Trophoblast cell (in vitro differentiated cells and primary cell): ENCODE measurements around the gene CC2D2A.

Experiments used
- DNase-seq, 2 donors: peaks; one replicate each; pipeline ENCODE4 v3.0.0-alpha.2; 2016
- H2AFZ ChIP-seq: 2 replicates; pipeline ENCODE4 v1.6.1; 2013; ENCODE audit warnings: low read length, moderate library complexity, mild to moderate bottlenecking; ENCODE audit not compliant: insufficient read depth, poor library complexity
- H2AK5ac ChIP-seq: 2 replicates; pipeline ENCODE4 v1.6.1; 2013; ENCODE audit warnings: mild to moderate bottlenecking, low read length
- H2BK120ac ChIP-seq: 2 replicates; pipeline ENCODE4 v1.6.1; 2013; ENCODE audit warnings: low read length, mild to moderate bottlenecking, moderate library complexity; ENCODE audit not compliant: insufficient read depth, poor library complexity
- H2BK12ac ChIP-seq: 2 replicates; pipeline ENCODE4 v1.6.1; 2013; ENCODE audit warnings: mild to moderate bottlenecking, low read length, moderate library complexity
- H2BK5ac ChIP-seq: 2 replicates; pipeline ENCODE4 v1.6.1; 2013; ENCODE audit warnings: low read length, low read depth, moderate library complexity, mild to moderate bottlenecking; ENCODE audit not compliant: poor library complexity
- H3K14ac ChIP-seq: 2 replicates; pipeline ENCODE4 v1.6.1; 2013; ENCODE audit warnings: mild to moderate bottlenecking, low read length
- H3K18ac ChIP-seq: 2 replicates; pipeline ENCODE4 v1.6.1; 2013; ENCODE audit warnings: mild to moderate bottlenecking, low read length
- H3K23ac ChIP-seq: 2 replicates; pipeline ENCODE4 v1.6.1; 2013; ENCODE audit warnings: low read length
- H3K27ac ChIP-seq: 2 replicates; pipeline ENCODE4 v1.5.1; 2013; ENCODE audit warnings: low read depth, mild to moderate bottlenecking, inconsistent platforms, low read length, moderate library complexity
- H3K27me3 ChIP-seq: 2 replicates; pipeline ENCODE4 v1.6.1; 2013; ENCODE audit warnings: inconsistent platforms, mild to moderate bottlenecking, low read length, moderate library complexity; ENCODE audit not compliant: insufficient read depth
- H3K36me3 ChIP-seq, 2 experiments: 1 replicate in 1 of 2; 2 replicates in 1 of 2; pipeline ENCODE4 v1.6.1; 2013; ENCODE audit warnings: low read length in 2 of 2, mild to moderate bottlenecking in 2 of 2, moderate library complexity in 1 of 2; ENCODE audit not compliant: insufficient read depth in 2 of 2, control insufficient read depth in 1 of 2
- H3K4ac ChIP-seq: 2 replicates; pipeline ENCODE4 v1.6.1; 2013; ENCODE audit warnings: low read depth, mild to moderate bottlenecking, low read length, moderate library complexity
- H3K4me1 ChIP-seq, 2 experiments: 1 replicate in 1 of 2; 2 replicates in 1 of 2; pipeline ENCODE4 v1.6.1; 2013; ENCODE audit warnings: low read length in 2 of 2, mild to moderate bottlenecking in 2 of 2, moderate library complexity in 1 of 2; ENCODE audit not compliant: insufficient read depth in 2 of 2, control insufficient read depth in 1 of 2
- H3K4me2 ChIP-seq: 2 replicates; pipeline ENCODE4 v1.6.1; 2013; ENCODE audit warnings: inconsistent platforms, mild to moderate bottlenecking, low read length, moderate library complexity
- H3K4me3 ChIP-seq: 2 replicates; pipeline ENCODE4 v1.5.1; 2013; ENCODE audit warnings: mild to moderate bottlenecking, low read depth, low read length, inconsistent platforms
- H3K79me1 ChIP-seq: one replicate; pipeline ENCODE4 v1.6.1; 2013; ENCODE audit warnings: low read length
- H3K79me2 ChIP-seq: 2 replicates; pipeline ENCODE4 v1.6.1; 2013; ENCODE audit warnings: low read length, mild to moderate bottlenecking; ENCODE audit not compliant: control insufficient read depth, insufficient read depth, poor library complexity
- H3K9ac ChIP-seq: 2 replicates; pipeline ENCODE4 v1.6.1; 2013; ENCODE audit warnings: mild to moderate bottlenecking, low read length
- H3K9me3 ChIP-seq: 2 replicates; pipeline ENCODE4 v1.6.1; 2013; ENCODE audit warnings: low read depth, mild to moderate bottlenecking, control low read depth, inconsistent platforms, low read length; ENCODE audit not compliant: insufficient read depth
- H4K12ac ChIP-seq: 2 replicates; pipeline ENCODE4 v1.6.1; 2013; ENCODE audit warnings: low read depth, mild to moderate bottlenecking, low read length, moderate library complexity
- H4K8ac ChIP-seq: 2 replicates; pipeline ENCODE4 v1.6.1; 2013; ENCODE audit warnings: low read depth, mild to moderate bottlenecking, low read length, moderate library complexity
- H4K91ac ChIP-seq: one replicate; pipeline ENCODE4 v1.6.1; 2013; ENCODE audit warnings: low read depth, mild to moderate bottlenecking, low read length, moderate library complexity
- WGBS: extraction: QIAGEN DNeasy Blood & Tissue Kit; methylation state at CpG from one replicate; pipeline ENCODE4 v1.1.7; 2013; ENCODE audit warnings: missing lambda C conversion rate; ENCODE audit not compliant: insufficient read length, insufficient coverage; ENCODE audit errors: extremely low coverage; 5-methylcytosine and 5-hydroxymethylcytosine counted together

CC2D2A gene

GRCh38 chr4:15531792-15532191 lies 62.1 kb downstream of the CC2D2A start:
- DNase-seq: no peak
- H3K36me3 ChIP-seq: no peaks in the 10 kb centered on the region
- no peak overlapping the region for H3K23ac ChIP-seq
- no CpG with 5 or more reads among the region's 3 CpGs for WGBS
- H2AK5ac ChIP-seq: no peak overlapping the region
- H3K9ac ChIP-seq: no peak overlapping the region
- H3K79me1 ChIP-seq: no peaks in the 10 kb centered on the region
- no peaks in the 10 kb centered on the region for H3K4me1 ChIP-seq
- H3K79me2 ChIP-seq: no peaks in the 10 kb centered on the region
- no peak overlapping the region for H2BK12ac ChIP-seq
- no peak overlapping the region for H3K27ac ChIP-seq
- no peak overlapping the region for H4K8ac ChIP-seq
- no peak overlapping the region for H3K4me3 ChIP-seq
- H3K4me2 ChIP-seq: no peak overlapping the region
- H3K27me3 ChIP-seq: no peaks in the 10 kb centered on the region
- H2BK120ac ChIP-seq: no peak overlapping the region
- no peak overlapping the region for H4K12ac ChIP-seq
- no peak overlapping the region for H3K4ac ChIP-seq
- H3K14ac ChIP-seq: no peak overlapping the region
- H4K91ac ChIP-seq: no peak overlapping the region
- no peak overlapping the region for H2BK5ac ChIP-seq
- H3K18ac ChIP-seq: no peak overlapping the region
- H2AFZ ChIP-seq: no peak overlapping the region
- H3K9me3 ChIP-seq: no peaks in the 10 kb centered on the region

- H2AK5ac ChIP-seq: no peak overlapping the region
- no peak overlapping the region for H4K91ac ChIP-seq
- H3K9me3 ChIP-seq: no peaks in the 10 kb centered on the region
- no peak overlapping the region for H2BK120ac ChIP-seq
- no peak overlapping the region for H2BK5ac ChIP-seq
- DNase-seq: no peak
- H3K79me2 ChIP-seq: no peaks in the 10 kb centered on the region
- WGBS: no CpG with 5 or more reads among the region's 2 CpGs
- no peak overlapping the region for H3K14ac ChIP-seq
- H3K4me2 ChIP-seq: no peak overlapping the region
- H3K23ac ChIP-seq: no peak overlapping the region
- no peak overlapping the region for H3K4me3 ChIP-seq
- H3K36me3 ChIP-seq: peaks cover 0 to 4% of the 10 kb centered on the region in 2 experiments
- no peak overlapping the region for H4K8ac ChIP-seq
- H2BK12ac ChIP-seq: no peak overlapping the region
- H3K27me3 ChIP-seq: no peaks in the 10 kb centered on the region
- H3K4me1 ChIP-seq: no peaks in the 10 kb centered on the region
- H3K4ac ChIP-seq: no peak overlapping the region
- H3K18ac ChIP-seq: no peak overlapping the region
- no peak overlapping the region for H4K12ac ChIP-seq
- H3K79me1 ChIP-seq: no peaks in the 10 kb centered on the region
- no peak overlapping the region for H2AFZ ChIP-seq
- H3K9ac ChIP-seq: no peak overlapping the region
- H3K27ac ChIP-seq: no peak overlapping the region
These were observed 64.1 kb downstream of the CC2D2A start for GRCh38 chr4:15533817-15534216.

GRCh38 chr4:15535599-15535998 lies 65.9 kb downstream of the CC2D2A start:
- no CpG with 5 or more reads among the region's 6 CpGs for WGBS

GRCh38 chr4:15536552-15537499 lies 67.1 kb downstream of the CC2D2A start:
- no peak overlapping the region for H2BK12ac ChIP-seq
- H3K27me3 ChIP-seq: no peaks in the 10 kb centered on the region
- no CpG with 5 or more reads among the region's 7 CpGs for WGBS
- no peak overlapping the region for H4K91ac ChIP-seq
- no peak overlapping the region for H4K12ac ChIP-seq
- no peak overlapping the region for H3K23ac ChIP-seq
- H3K18ac ChIP-seq: no peak overlapping the region
- H2BK5ac ChIP-seq: no peak overlapping the region
- DNase-seq: no peak
- no peak overlapping the region for H3K4ac ChIP-seq
- no peak overlapping the region for H4K8ac ChIP-seq
- no peak overlapping the region for H2BK120ac ChIP-seq
- no peak overlapping the region for H3K4me3 ChIP-seq
- no peak overlapping the region for H2AFZ ChIP-seq
- H3K79me1 ChIP-seq: no peaks in the 10 kb centered on the region
- peaks cover 0 to 4% of the 10 kb centered on the region in 2 experiments for H3K36me3 ChIP-seq
- H3K14ac ChIP-seq: no peak overlapping the region
- no peaks in the 10 kb centered on the region for H3K79me2 ChIP-seq
- no peak overlapping the region for H2AK5ac ChIP-seq
- H3K9ac ChIP-seq: no peak overlapping the region
- no peak overlapping the region for H3K4me2 ChIP-seq
- no peak overlapping the region for H3K27ac ChIP-seq
- H3K9me3 ChIP-seq: no peaks in the 10 kb centered on the region
- H3K4me1 ChIP-seq: no peaks in the 10 kb centered on the region

More at GRCh38 chr4:15535599-15535998, 65.9 kb downstream of the CC2D2A start:
- no peak overlapping the region for H2BK5ac ChIP-seq
- H3K36me3 ChIP-seq: peaks cover 0 to 4% of the 10 kb centered on the region in 2 experiments
- no peak overlapping the region for H2BK120ac ChIP-seq
- H2AFZ ChIP-seq: no peak overlapping the region
- no peak overlapping the region for H3K14ac ChIP-seq
- H3K4me2 ChIP-seq: no peak overlapping the region
- no peak overlapping the region for H3K9ac ChIP-seq
- no peak overlapping the region for H2AK5ac ChIP-seq
- no peak overlapping the region for H3K23ac ChIP-seq
- H4K8ac ChIP-seq: no peak overlapping the region
- no peak overlapping the region for H3K4ac ChIP-seq
- H3K79me2 ChIP-seq: no peaks in the 10 kb centered on the region
- no peak overlapping the region for H3K4me3 ChIP-seq
- no peak for DNase-seq
- H4K12ac ChIP-seq: no peak overlapping the region
- H3K79me1 ChIP-seq: no peaks in the 10 kb centered on the region
- no peak overlapping the region for H2BK12ac ChIP-seq
- H3K27me3 ChIP-seq: no peaks in the 10 kb centered on the region
- no peak overlapping the region for H3K27ac ChIP-seq
- H3K18ac ChIP-seq: no peak overlapping the region
- H3K4me1 ChIP-seq: no peaks in the 10 kb centered on the region
- no peaks in the 10 kb centered on the region for H3K9me3 ChIP-seq
- no peak overlapping the region for H4K91ac ChIP-seq
